Activated CD4-positive, alpha-beta T cell treated with anti-CD3 and anti-CD28 coated beads, Interleukin-2, amount 10 ng/mL, durations not matched to agents 24 days and 14 days (primary cell): Measurements from ENCODE around the gene NRIP3. TPM values are rescaled to one million over a fixed set of nuclear protein-coding genes. Genes with fewer than 3 reads are reported as not detected.
A peak's percentile ranks its signal among the peaks of the same experiment; 100 is the strongest.
"Not testable (repeated sequence)": the region's sequence is repeated elsewhere in the genome, so short reads cannot be mapped to it uniquely, and the experiment has no call there.

Experiments
- DNase-seq: peaks from one replicate; pipeline ENCODE4 v3.0.0; 2022
- H3K27ac Mint-ChIP-seq: one replicate; pipeline ENCODE4 v1.8.0; 2022; ENCODE audit warnings: mild to moderate bottlenecking, mixed read lengths
- H3K27me3 Mint-ChIP-seq: one replicate; pipeline ENCODE4 v1.8.0; 2022; ENCODE audit warnings: mixed read lengths
- H3K36me3 Mint-ChIP-seq: one replicate; pipeline ENCODE4 v1.8.0; 2022; ENCODE audit warnings: low read depth, mild to moderate bottlenecking, mixed read lengths
- H3K4me1 Mint-ChIP-seq: one replicate; pipeline ENCODE4 v1.8.0; 2021; ENCODE audit warnings: mixed read lengths
- H3K4me3 Mint-ChIP-seq: one replicate; pipeline ENCODE4 v1.8.0; 2022; ENCODE audit warnings: mild to moderate bottlenecking, moderate library complexity, mixed read lengths
- H3K9me3 Mint-ChIP-seq: one replicate; pipeline ENCODE4 v1.8.0; 2021; ENCODE audit warnings: mixed read lengths
- intact Hi-C: fragments of 100-400 bp; cut with micrococcal nuclease; formaldehyde crosslinking; loops from one replicate; pipeline ENCODE4 v1.15.1; 2023
- total RNA-seq: library from RNA; stranded (reverse); gene quantifications from 2 replicates; pipeline ENCODE4 v1.2.3, GENCODE V29; 2022

NRIP3 gene
- total RNA-seq, 1 donor from 2014 or later = 4.8 TPM

DNA sequence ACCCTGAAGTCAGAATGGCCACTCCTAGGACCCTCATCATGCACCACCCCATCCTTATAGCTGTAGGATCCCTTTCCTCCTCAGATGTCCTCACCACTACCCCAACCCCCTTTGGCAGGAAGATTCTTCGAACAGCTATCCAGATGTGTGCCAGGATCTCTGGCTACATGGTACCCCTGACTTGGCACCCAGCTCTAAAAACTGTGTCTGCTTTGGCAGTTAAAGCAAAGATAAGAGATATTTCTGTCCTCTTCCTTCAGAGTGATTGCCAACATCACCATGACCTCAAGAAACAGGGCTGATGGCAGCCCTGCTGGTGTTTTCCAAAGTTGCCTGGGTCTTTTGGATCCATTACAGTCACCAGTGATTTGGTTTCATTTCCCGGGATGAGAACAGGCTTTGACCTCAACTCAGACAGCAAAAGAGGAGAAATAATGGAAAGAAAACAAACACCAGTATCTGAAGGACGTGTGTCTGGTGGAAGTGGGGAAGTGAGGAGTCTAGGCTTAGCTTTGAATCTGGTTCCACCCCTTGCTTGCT lies 4.3 kb upstream of the NRIP3 start:
- no peaks in the 10 kb centered on the region for H3K36me3 Mint-ChIP-seq
- H3K4me3 Mint-ChIP-seq = no peak overlapping the region
- no peak overlapping the region for H3K27ac Mint-ChIP-seq
- DNase-seq = no peak
- H3K9me3 Mint-ChIP-seq = peaks cover 11% of the 10 kb centered on the region
- intact Hi-C loops = loop anchor here (10.0 kb wide), 1 partner anchor 257 kb away; the partner anchor contains the start of gene DENND5A
- peaks cover 63% of the 10 kb centered on the region for H3K27me3 Mint-ChIP-seq
- H3K4me1 Mint-ChIP-seq = peaks cover 8% of the 10 kb centered on the region

- no peak for DNase-seq
- Mint-ChIP-seq H3K4me1 (peaks cover 26% of the 10 kb centered on the region), H3K27ac (peak overlapping the region; percentile 12), H3K4me3 (peak overlapping the region; percentile 43), H3K36me3 (no peaks in the 10 kb centered on the region), H3K27me3 (peaks cover 47% of the 10 kb centered on the region), H3K9me3 (peaks cover 2% of the 10 kb centered on the region)
- intact Hi-C loops = loop anchor here (10.0 kb wide), 1 partner anchor 260 kb away; the partner anchor contains the start of gene DENND5A
Measured at GRCh38 chr11:9005087-9005486, 1.3 kb upstream of the NRIP3 start.

- no peaks in the 10 kb centered on the region for H3K9me3 Mint-ChIP-seq
- H3K36me3 Mint-ChIP-seq = no peaks in the 10 kb centered on the region
- intact Hi-C loops = loop anchor here (5.0 to 10.0 kb wide), 5 partner anchors 92 to 458 kb away; partner anchors contain the start of genes AKIP1, DENND5A and ZNF143
- peak overlapping the region; percentile 43 for H3K4me3 Mint-ChIP-seq
- DNase-seq = peak; percentile 71
- H3K27ac Mint-ChIP-seq = peak overlapping the region; percentile 12
- peaks cover 47% of the 10 kb centered on the region for H3K27me3 Mint-ChIP-seq
- H3K4me1 Mint-ChIP-seq = peaks cover 26% of the 10 kb centered on the region
Measured at GRCh38 chr11:9004183-9004926, 554 bp upstream of the NRIP3 start.

- Mint-ChIP-seq H3K27ac (peak overlapping the region; percentile 77), H3K36me3 (no peaks in the 10 kb centered on the region), H3K4me1 (peaks cover 26% of the 10 kb centered on the region), H3K4me3 (peak overlapping the region; percentile 86), H3K27me3 (peaks cover 38% of the 10 kb centered on the region), H3K9me3 (no peaks in the 10 kb centered on the region)
- peak; percentile 70 for DNase-seq
- intact Hi-C loops = loop anchor here (1.0 to 10.0 kb wide), 6 partner anchors 39 to 459 kb away; partner anchors contain the start of genes AKIP1, DENND5A, TMEM9B and ZNF143
Measured at GRCh38 chr11:9002920-9003572, 755 bp downstream of the NRIP3 start.

DNA sequence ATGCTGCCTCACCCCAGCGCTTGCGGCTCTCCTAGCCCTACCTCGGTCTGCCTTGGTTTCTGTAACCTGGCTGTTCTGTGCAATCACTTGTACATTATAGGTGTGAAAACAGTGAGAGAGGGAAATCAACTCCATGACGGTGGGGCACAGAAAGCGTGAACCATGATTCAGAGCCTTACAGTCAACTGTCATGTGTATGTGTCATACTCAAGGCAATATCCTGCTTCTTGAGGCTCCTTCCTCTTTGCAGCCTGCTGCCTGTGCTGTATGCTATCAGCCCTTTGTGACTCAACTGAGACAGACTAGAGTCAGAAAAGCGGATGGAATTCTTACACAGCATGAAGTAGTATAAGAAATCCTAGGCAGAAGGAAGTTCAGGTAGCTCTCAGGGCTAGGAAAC lies 2.1 kb downstream of the NRIP3 start:
- intact Hi-C loops = loop anchor here (2.0 to 10.0 kb wide), 6 partner anchors 59 to 461 kb away; partner anchors contain the start of genes AKIP1, DENND5A and ZNF143
- H3K4me1 Mint-ChIP-seq = peaks cover 26% of the 10 kb centered on the region
- peaks cover 27% of the 10 kb centered on the region for H3K27me3 Mint-ChIP-seq
- peak overlapping the region; percentile 10 for H3K4me3 Mint-ChIP-seq
- peak; percentile 81 for DNase-seq
- no peaks in the 10 kb centered on the region for H3K36me3 Mint-ChIP-seq
- H3K27ac Mint-ChIP-seq = peak overlapping the region; percentile 55
- H3K9me3 Mint-ChIP-seq = no peaks in the 10 kb centered on the region

GRCh38 chr11:8998017-8998416 lies 5.8 kb downstream of the NRIP3 start:
- intact Hi-C loops = no loop called here
- H3K36me3 Mint-ChIP-seq = no peaks in the 10 kb centered on the region
- H3K27ac Mint-ChIP-seq = no peak overlapping the region
- H3K4me3 Mint-ChIP-seq = no peak overlapping the region
- no peak for DNase-seq
- peaks cover 17% of the 10 kb centered on the region for H3K4me1 Mint-ChIP-seq
- no peaks in the 10 kb centered on the region for H3K9me3 Mint-ChIP-seq
- peaks cover 8% of the 10 kb centered on the region for H3K27me3 Mint-ChIP-seq

GRCh38 chr11:8997451-8997850 lies 6.3 kb downstream of the NRIP3 start:
- DNase-seq = no peak
- Mint-ChIP-seq H3K36me3 (no peaks in the 10 kb centered on the region), H3K4me1 (peaks cover 13% of the 10 kb centered on the region), H3K9me3 (no peaks in the 10 kb centered on the region), H3K27me3 (peaks cover 8% of the 10 kb centered on the region), H3K27ac (no peak overlapping the region), H3K4me3 (no peak overlapping the region)
- intact Hi-C loops = no loop called here

- H3K4me1 Mint-ChIP-seq = peaks cover 10% of the 10 kb centered on the region
- no peak overlapping the region for H3K27ac Mint-ChIP-seq
- no peaks in the 10 kb centered on the region for H3K9me3 Mint-ChIP-seq
- DNase-seq = no peak
- peaks cover 2% of the 10 kb centered on the region for H3K27me3 Mint-ChIP-seq
- no peaks in the 10 kb centered on the region for H3K36me3 Mint-ChIP-seq
- no peak overlapping the region for H3K4me3 Mint-ChIP-seq
- intact Hi-C loops = no loop called here
Measured at GRCh38 chr11:8989453-8989852, 14.3 kb downstream of the NRIP3 start.

DNA sequence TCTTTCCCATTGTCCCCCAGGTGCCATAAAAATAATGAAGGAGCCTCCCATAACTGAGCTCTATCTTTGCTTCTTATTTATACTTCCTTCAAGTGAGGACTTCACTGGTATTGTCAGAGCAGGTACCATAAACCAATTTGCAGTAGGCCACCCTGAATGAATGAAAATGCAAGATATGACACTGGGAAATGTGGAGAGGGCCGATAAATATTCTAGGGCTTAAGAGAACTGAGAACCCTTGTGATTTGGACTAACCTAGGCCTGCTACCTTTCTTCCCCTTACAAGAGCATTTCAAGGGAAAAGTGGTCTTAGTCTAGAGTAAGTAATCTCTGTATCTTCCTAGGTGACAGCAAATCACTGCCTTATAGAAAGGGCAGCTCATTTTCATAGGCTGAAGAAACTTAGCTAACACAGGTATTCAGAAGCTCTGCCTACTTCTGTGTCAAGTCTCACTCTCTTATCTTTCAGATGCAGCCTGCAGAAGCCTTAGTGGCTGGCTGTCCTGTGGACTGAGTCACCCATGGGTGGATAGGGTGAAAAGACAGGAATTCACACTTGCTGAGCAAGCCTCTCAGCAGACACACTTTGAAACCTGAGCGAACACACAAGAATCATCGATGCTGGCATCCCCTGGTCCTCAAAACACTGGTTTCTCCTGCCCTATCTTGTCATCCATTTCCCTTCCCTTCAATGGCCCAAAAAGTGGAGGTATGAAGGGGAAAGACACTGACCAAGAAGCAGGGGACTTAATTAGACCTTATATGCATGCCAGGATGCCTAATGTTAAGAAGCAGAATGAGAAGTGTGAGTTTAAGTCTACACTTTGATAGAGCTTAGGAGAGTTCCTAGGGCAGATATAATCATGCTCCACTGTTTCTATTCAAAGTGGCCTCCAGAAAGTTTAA lies 15.2 kb downstream of the NRIP3 start:
- DNase-seq = no peak
- Mint-ChIP-seq H3K4me3 (no peak overlapping the region), H3K9me3 (no peaks in the 10 kb centered on the region)

DNA sequence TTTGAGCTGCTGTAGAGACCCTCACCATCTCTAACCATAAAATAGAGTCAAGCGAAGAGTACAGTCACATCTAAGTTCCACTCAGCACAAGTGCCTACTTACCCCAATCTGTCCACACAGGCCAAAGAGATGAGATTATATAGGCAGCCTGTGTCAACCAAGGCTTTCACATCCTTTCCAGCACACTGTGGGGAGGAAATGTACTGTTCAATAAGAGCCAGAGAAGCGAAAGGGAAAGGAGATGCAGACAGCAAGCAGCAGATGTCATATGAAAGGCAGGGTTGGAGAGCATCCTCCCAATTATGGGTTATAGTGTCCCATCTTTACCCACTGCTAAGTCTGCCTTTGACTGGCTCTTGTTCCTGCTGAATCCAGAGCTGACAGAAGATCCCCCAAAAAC lies 16.4 kb downstream of the NRIP3 start:
- peaks cover 2% of the 10 kb centered on the region for H3K27me3 Mint-ChIP-seq
- DNase-seq = peak; percentile 74
- no peak overlapping the region for H3K27ac Mint-ChIP-seq
- H3K4me1 Mint-ChIP-seq = peaks cover 13% of the 10 kb centered on the region
- H3K4me3 Mint-ChIP-seq = no peak overlapping the region
- no peaks in the 10 kb centered on the region for H3K9me3 Mint-ChIP-seq
- no peaks in the 10 kb centered on the region for H3K36me3 Mint-ChIP-seq
- intact Hi-C loops = no loop called here

More for the DNA sequence above, 15.2 kb downstream of the NRIP3 start:
- peaks cover 2% of the 10 kb centered on the region for H3K27me3 Mint-ChIP-seq
- H3K36me3 Mint-ChIP-seq = no peaks in the 10 kb centered on the region
- intact Hi-C loops = no loop called here
- peaks cover 13% of the 10 kb centered on the region for H3K4me1 Mint-ChIP-seq
- H3K27ac Mint-ChIP-seq = no peak overlapping the region

DNA sequence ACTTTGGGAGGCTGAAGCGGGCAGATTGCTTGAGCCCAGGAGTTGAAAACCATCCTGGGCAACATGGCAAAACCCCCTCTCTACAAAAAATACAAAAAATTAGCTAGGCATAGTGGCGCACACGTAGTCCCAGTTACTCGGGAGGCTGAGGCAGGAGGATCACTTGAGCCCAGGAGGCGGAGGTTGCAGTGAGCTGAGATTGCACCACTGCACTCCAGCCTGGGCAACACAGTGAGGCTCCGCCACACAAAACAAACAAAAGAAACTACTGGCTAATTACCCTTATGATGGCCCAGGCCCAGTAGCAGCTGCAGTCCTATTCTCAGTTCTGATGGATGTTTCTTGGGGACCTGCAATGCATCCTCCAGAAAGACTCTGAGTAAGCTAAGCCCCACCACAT lies 17.0 kb downstream of the NRIP3 start:
- DNase-seq, H3K36me3 Mint-ChIP-seq, H3K27ac Mint-ChIP-seq, H3K4me3 Mint-ChIP-seq, intact Hi-C loops, H3K27me3 Mint-ChIP-seq, H3K9me3 Mint-ChIP-seq: not testable (repeated sequence)
- peaks cover 13% of the 10 kb centered on the region for H3K4me1 Mint-ChIP-seq

DNA sequence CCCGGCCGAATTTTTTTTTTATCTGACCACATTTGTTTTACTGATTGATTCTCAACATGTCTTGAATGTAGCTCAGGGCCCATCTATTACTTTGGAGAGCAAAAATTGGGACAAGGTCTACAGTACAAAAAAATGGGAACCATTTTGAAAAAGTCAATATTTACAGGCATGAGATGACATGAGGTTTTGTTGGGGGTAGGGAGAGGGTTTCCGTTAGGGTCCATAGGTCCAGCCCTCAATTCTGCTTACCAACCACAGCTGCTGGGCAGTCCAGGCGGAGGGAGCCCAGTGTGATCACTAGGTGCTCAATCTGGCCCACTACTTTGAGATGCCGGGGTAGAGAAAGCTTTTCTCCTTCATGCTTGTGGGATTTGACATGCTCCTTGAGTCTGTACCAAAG lies 18.3 kb downstream of the NRIP3 start:
- Mint-ChIP-seq H3K4me3 (no peak overlapping the region), H3K4me1 (peaks cover 13% of the 10 kb centered on the region), H3K27me3 (peaks cover 2% of the 10 kb centered on the region), H3K36me3 (no peaks in the 10 kb centered on the region), H3K27ac (no peak overlapping the region), H3K9me3 (no peaks in the 10 kb centered on the region)
- intact Hi-C loops = no loop called here
- no peak for DNase-seq

GRCh38 chr11:8983552-8983951 lies 20.2 kb downstream of the NRIP3 start:
- no peak for DNase-seq
- intact Hi-C loops = no loop called here
- H3K36me3 Mint-ChIP-seq = peaks cover 2% of the 10 kb centered on the region
- no peaks in the 10 kb centered on the region for H3K27me3 Mint-ChIP-seq
- H3K27ac Mint-ChIP-seq = no peak overlapping the region
- no peaks in the 10 kb centered on the region for H3K9me3 Mint-ChIP-seq
- peaks cover 10% of the 10 kb centered on the region for H3K4me1 Mint-ChIP-seq
- H3K4me3 Mint-ChIP-seq = no peak overlapping the region
